ENCODE measurements around the gene SH3PXD2B. TPM values are rescaled to one million over a fixed set of nuclear protein-coding genes. Genes with fewer than 3 reads are reported as not detected.

SH3PXD2B gene
- polyA plus RNA-seq = not detected

DNA sequence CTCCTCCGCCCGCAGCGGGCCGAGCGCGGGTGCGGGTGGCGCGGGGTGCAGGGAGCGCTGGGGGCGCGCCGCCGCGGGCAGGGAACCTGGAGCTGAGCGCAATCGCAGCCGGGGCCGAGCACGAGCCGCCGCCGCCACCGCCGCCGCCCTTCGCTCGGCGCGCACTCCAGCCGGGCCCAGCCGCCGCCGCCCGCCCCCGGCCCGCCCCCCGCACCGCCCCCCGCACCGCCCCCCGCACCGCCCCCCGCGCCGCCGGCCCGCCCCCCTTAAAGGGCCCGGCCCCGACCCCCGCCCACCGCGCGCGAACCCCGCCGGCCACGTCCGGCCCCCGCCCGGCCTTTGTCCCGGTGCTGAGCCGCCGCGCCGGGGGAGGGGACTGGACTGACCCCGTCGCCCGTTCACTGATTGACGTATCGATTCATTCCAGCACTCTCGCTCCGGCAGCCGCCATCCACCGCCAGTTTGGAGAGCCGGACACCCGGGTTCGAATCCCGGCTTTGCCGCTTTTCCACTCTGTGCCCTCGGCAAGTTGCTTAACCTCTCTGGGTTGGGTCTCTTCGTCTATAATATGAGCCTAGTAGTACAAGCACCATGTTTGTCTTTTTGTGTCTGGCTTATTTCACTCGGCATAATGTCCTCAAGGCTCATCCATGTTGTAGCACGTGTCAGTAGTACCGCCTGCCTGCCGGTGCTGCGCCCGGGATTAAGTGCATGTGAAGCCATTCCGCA, at the start of gene SH3PXD2B:
SH3PXD2B (minus strand) TSS at position 168 of the 729 bp plus-strand sequence. CDS start 173 bp downstream, outside the sequence.
- Mint-ChIP-seq H3K4me1 (peaks cover 4 to 6% (median 5%) of the 10 kb centered on the region in 3 donors), H3K4me3 (peak within 1 kb of the TSS; percentile 72 to 93 (median 86)), H3K27me3 (peaks cover 53% of the 10 kb centered on the region), H3K27ac (peak within 1 kb of the TSS in 2 of 3 donors; percentile 0 to 89), H3K9me3 (peaks cover 0 to 1% (median 0%) of the 10 kb centered on the region in 3 donors), H3K36me3 (peaks cover 1% of the 10 kb centered on the region)

DNA sequence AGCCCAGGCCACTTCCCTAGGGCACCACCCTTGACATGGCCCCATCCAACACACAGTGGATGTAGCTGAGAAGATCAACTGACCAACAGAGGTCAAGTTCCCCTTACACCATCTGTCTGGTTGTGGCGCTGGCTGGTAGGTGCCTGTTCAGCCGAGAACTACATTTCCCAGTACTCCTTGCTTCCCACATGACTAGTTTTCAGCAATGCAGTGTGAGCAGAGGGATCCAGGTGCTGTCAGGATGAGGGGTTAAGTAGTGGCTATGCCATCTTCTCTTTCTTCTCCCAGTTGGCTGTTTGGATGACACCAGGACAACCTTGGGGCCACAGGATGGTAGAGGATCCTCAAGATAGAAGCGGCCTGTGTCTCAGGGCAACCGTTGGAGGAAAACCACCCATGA, 48.6 kb upstream of the SH3PXD2B start:
- Mint-ChIP-seq H3K4me3 (no peak overlapping the region), H3K4me1 (peaks cover 0 to 1% (median 0%) of the 10 kb centered on the region in 3 donors), H3K27me3 (peaks cover 13% of the 10 kb centered on the region), H3K36me3 (no peaks in the 10 kb centered on the region), H3K9me3 (peaks cover 0 to 1% (median 0%) of the 10 kb centered on the region in 3 donors), H3K27ac (no peak overlapping the region)

DNA sequence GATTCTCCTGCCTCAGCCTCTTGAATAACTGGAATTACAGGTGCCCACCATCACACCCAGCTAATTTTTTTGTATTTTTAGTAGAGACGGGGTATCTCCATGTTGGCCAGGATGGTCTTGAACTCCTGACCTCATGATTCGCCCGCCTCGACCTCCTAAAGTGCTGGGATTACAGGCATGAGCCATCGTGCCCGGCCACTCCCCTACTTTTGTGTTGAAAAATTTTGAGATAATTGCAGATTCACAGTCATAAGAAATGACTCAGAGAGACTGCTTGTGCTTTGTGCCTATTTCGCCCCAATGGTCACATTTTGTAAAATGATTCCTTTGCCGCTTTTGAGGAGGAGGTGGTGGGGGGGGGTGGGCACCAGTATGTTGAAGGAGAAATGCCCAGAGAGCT, 48.1 kb upstream of the SH3PXD2B start:
- Mint-ChIP-seq H3K4me3 (peak overlapping the region in 1 of 4 donors; percentile 56), H3K9me3 (no peaks in the 10 kb centered on the region), H3K4me1 (peaks cover 0 to 1% (median 0%) of the 10 kb centered on the region in 3 donors), H3K27ac (no peak overlapping the region), H3K27me3 (peaks cover 13% of the 10 kb centered on the region), H3K36me3 (no peaks in the 10 kb centered on the region)

DNA sequence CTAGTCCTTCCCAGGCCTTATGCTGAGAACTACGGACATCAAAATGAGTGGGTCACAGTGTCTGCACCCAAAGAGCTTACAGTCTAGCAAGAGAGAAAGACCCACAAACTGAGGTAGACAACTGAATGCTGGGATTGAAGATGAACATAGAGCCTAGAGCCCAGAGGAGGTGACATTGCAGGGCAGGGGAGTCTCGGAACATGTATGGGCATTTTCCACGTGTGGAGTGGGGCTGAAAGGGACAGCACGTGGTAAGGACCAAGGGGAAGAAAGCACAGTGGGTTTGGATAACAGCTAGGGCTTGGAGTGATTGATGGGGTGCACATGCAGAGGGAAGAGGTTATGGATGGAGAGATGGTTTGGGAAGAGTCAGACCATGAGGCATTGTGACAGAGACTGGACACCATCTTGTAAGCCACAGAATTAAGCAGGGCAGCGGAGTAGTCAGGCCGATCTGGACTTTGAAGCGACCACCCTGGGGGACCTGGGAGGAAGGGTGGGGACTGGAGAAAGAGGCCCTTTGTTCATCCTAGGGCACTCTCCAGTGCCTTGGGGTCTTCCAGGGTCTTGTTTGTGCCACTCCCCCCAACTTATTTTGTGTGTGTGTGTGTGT, 47.5 kb upstream of the SH3PXD2B start:
- H3K9me3 Mint-ChIP-seq = no peaks in the 10 kb centered on the region
- H3K36me3 Mint-ChIP-seq = no peaks in the 10 kb centered on the region

DNA sequence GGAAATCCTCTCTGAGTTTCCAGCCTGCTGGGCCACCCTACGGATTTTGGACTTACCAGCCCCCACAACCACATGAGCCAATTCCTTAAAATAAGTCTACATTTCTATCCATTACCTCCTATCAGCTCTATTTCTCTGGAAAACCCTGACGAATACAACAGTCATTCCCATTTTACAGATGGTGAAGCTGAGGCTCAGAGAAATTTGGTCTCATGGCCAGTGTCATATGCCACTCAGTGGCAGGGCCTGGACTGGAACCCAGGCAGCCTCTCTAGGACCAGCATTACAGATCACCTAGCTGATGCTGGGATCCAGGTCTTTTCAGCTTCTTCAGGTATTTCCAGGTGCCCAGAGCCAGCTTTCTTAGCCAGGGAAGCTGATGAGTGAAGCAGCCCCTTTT, 45.0 kb upstream of the SH3PXD2B start:
- Mint-ChIP-seq H3K27me3 (peaks cover 12% of the 10 kb centered on the region), H3K27ac (no peak overlapping the region), H3K9me3 (peaks cover 0 to 5% (median 3%) of the 10 kb centered on the region in 3 donors)

More for the DNA sequence above, 47.5 kb upstream of the SH3PXD2B start:
- H3K27me3 Mint-ChIP-seq = peaks cover 10% of the 10 kb centered on the region
- no peak overlapping the region for H3K27ac Mint-ChIP-seq
- no peaks in the 10 kb centered on the region for H3K4me1 Mint-ChIP-seq
- no peak overlapping the region for H3K4me3 Mint-ChIP-seq

DNA sequence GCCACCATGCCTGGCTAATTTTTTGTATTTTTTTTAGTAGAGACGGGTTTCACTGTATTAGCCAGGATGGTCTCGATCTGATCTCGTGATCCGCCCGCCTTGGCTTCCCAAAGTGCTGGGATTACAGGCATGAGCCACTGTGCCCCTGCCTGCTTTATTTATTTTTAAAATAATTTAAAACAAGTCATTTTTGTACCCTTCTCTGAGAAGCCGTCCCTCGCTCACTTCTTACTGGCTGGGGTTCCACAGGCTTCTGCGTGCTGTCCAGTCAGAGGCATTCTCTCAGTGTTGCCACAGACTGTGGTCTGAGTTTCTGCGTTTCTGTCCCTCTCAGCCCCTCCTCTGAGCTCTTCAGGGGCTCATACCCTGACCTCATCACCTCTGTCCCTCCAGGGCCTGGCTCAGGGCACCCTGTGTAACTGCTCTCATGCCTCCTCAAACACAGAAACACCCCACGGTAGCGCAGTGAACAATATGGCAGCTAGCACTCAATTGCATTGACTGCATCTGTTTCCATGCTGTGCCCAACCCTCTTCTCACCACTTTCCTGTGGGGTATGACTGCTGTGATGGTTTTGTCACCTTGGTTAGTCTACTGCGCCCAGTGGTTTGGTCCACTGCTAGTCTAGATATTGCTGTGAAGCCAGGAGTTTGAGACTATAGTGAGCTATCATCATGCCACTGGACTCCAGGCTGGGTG, 44.3 kb upstream of the SH3PXD2B start:
- Mint-ChIP-seq H3K4me3 (no peak overlapping the region), H3K27me3 (peaks cover 13% of the 10 kb centered on the region), H3K9me3 (peaks cover 0 to 5% (median 3%) of the 10 kb centered on the region in 3 donors), H3K36me3 (no peaks in the 10 kb centered on the region), H3K27ac (no peak overlapping the region), H3K4me1 (no peaks in the 10 kb centered on the region)

More for the DNA sequence above, 45.0 kb upstream of the SH3PXD2B start:
- no peaks in the 10 kb centered on the region for H3K36me3 Mint-ChIP-seq
- no peaks in the 10 kb centered on the region for H3K4me1 Mint-ChIP-seq
- no peak overlapping the region for H3K4me3 Mint-ChIP-seq

DNA sequence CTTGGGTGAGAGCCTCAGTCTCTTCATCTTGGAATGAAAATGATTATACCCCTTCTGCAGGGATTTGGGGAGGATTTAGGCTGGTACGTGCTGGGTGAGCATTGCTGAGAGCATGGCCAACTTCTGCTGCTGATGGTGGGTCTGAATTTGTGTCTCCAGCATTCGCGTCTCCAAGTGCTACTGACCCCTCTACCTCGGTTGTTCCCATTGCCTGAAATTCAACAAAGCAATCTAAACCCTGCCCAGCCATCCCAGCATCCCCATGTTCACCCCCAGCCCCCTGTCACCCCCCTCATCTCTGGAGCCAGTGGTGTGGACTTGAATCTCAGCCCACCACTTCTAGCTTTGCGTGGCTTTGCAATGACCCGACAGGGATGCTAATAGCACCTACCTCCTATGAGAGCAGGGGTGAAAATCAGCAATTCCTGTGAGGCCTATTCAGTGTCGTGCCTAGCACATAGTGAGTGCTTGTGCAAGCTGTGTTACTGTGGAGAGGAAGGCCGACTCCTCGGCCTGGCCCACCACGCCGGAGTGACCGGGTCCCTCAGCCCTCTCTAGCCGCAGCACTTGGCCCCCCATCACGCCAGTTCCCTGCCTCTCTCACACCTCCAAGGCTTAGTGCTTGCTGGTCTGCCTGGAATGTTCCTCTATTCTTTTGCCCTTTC, 43.4 kb upstream of the SH3PXD2B start:
- H3K27me3 Mint-ChIP-seq = peaks cover 13% of the 10 kb centered on the region

DNA sequence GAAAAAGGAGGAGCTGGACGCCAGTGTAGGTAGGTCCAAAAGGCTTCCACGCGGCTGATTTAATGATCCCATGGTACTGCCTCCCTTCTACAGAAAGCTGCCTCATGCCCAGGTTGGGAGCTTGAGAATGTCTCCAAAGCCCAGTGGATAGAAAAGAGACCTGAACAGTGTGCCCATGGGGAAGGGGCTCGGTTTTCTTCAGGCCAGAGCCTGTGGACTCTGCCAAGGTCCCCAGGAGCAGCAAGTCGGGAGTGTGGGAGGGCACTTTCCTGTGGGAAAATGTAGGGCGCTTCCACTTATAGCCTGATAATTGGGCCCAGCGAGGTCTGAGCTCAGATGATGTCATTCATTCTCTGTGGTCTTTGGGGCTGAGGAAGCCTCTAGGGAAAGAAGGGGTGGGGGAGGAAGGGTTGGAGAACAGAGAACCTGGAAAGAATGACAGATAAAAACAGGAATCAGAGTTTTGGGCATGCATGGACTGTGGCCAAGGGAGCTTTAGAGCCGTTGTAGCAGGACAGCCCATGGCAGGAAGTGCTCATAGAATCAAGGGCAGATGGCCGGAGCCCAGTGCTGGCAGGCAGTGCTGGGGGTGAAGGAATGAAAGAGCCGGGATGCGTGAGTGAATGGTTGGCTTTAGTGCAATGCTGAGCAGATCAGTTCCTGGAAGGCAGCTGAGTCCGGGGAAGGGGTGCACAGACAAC, 42.5 kb upstream of the SH3PXD2B start:
- peaks cover 0 to 5% (median 3%) of the 10 kb centered on the region in 3 donors for H3K9me3 Mint-ChIP-seq
- no peak overlapping the region for H3K4me3 Mint-ChIP-seq
- no peaks in the 10 kb centered on the region for H3K36me3 Mint-ChIP-seq
- H3K27me3 Mint-ChIP-seq = peaks cover 13% of the 10 kb centered on the region
- H3K4me1 Mint-ChIP-seq = no peaks in the 10 kb centered on the region
- H3K27ac Mint-ChIP-seq = no peak overlapping the region

More for the DNA sequence above, 43.4 kb upstream of the SH3PXD2B start:
- no peaks in the 10 kb centered on the region for H3K4me1 Mint-ChIP-seq
- H3K9me3 Mint-ChIP-seq = peaks cover 0 to 5% (median 3%) of the 10 kb centered on the region in 3 donors
- H3K36me3 Mint-ChIP-seq = no peaks in the 10 kb centered on the region
- H3K27ac Mint-ChIP-seq = no peak overlapping the region
- H3K4me3 Mint-ChIP-seq = no peak overlapping the region

DNA sequence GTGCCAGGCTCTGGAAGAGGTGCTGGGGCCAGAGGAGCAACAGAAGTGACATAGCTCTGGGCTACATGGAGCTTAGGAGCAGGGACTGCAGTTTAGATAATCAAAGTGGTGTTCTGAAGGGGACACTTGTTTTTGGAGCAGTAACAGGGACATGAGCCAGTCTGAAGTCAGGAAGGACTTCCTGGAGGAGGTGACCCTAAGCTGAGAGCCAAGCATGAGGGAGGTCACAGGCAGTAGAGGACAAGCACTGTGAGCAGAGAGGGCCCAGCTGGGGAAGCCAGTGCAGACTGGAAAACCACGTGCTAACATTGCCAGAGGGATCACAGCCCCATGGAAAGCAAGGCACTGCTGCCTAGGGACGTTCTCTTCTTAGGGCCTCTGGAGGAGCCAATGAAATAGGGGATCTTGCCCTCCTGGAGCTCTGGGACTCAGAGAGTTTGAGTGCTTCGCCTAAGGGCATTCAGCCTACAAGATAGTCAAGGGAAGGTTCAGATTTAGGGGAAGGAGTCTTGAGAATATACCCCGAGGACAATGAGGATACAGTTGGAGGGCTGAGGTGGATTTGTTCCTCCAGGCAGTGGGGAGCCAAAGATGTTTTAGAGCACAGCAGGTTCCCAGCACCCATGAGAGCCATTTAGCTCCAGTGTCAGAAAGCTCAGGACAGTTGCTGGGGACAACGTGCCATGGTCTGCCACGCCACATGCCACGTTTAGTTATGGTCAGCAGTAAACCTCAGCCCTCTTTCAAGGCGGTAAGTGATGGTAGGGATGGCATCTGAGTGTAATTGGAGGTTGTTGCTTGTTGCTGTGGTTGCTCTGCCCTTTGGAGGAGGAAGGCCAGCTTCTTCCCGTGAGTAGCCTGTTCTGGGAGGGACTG, 40.5 kb upstream of the SH3PXD2B start:
- Mint-ChIP-seq H3K36me3 (no peaks in the 10 kb centered on the region), H3K27me3 (peaks cover 11% of the 10 kb centered on the region), H3K4me1 (no peaks in the 10 kb centered on the region), H3K9me3 (peaks cover 0 to 5% (median 3%) of the 10 kb centered on the region in 3 donors), H3K4me3 (no peak overlapping the region), H3K27ac (peak overlapping the region in 1 of 3 donors; percentile 24)

DNA sequence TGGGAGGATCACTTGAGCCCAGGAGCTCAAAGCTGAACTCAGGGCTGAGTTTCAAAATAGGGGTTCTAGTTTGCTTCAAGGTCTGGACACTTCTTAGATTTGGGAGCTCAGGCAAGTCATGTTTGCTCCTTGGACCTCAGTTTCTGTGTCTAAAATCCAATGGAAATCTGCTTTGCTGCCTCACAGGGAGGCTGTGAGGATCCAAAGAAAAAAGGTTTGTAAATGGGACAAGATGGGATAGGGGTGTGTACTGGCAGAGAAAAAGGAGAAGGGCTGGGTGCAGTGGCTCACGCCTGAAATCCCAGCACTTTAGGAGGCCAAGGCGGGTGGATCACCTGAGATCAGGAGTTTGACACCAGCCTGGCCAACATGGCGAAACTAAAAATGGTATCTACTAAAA, 39.6 kb upstream of the SH3PXD2B start:
- Mint-ChIP-seq H3K36me3 (no peaks in the 10 kb centered on the region), H3K9me3 (peaks cover 0 to 5% (median 3%) of the 10 kb centered on the region in 3 donors), H3K27ac (no peak overlapping the region), H3K27me3 (peaks cover 11% of the 10 kb centered on the region), H3K4me3 (no peak overlapping the region), H3K4me1 (peaks cover 0 to 1% (median 0%) of the 10 kb centered on the region in 3 donors)

DNA sequence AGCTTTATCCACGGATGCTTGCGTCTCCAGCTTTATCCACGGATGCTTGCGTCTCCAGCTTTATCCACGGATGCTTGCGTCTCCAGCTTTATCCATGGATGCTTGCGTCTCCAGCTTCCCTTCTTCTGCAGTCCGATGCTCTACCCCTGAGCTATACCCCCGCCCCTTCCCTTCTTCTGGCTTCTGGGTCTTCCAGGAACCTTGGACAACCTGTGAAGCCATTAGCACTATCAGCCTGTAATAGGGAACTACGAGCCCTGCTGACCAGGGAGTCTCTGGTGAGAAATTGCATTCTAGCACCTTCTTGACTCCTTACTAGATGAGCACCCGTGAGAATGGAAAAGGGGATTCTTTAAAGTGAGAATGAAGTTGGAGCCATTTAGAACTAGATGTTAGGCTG, 39.1 kb upstream of the SH3PXD2B start:
- no peak overlapping the region for H3K27ac Mint-ChIP-seq
- H3K4me1 Mint-ChIP-seq = peaks cover 0 to 1% (median 0%) of the 10 kb centered on the region in 3 donors
- H3K27me3 Mint-ChIP-seq = peaks cover 9% of the 10 kb centered on the region
- peaks cover 0 to 5% (median 3%) of the 10 kb centered on the region in 3 donors for H3K9me3 Mint-ChIP-seq
- no peaks in the 10 kb centered on the region for H3K36me3 Mint-ChIP-seq
- H3K4me3 Mint-ChIP-seq = no peak overlapping the region

DNA sequence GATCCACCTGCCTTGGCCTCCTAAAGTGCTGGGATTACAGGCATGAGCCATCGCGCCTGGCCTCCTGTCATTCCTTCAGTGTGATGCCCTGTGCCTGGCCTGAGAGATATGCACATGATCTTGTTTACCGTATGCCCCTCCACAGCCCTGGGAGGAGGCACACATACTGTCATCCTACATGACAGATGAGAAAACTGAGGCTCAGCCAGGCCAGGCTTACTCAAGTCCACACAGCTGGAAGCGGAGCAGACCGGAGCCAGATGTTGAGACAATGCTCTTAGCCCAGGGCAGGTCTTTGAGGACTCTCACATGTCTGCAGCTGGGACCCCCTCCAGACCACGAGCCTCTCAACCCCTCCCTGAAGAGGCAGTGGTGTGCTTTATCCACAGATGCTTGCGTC, 38.7 kb upstream of the SH3PXD2B start:
- Mint-ChIP-seq H3K27ac (no peak overlapping the region), H3K27me3 (peaks cover 9% of the 10 kb centered on the region), H3K36me3 (no peaks in the 10 kb centered on the region), H3K9me3 (peaks cover 0 to 5% (median 3%) of the 10 kb centered on the region in 3 donors), H3K4me3 (no peak overlapping the region), H3K4me1 (peaks cover 0 to 1% (median 0%) of the 10 kb centered on the region in 3 donors)

DNA sequence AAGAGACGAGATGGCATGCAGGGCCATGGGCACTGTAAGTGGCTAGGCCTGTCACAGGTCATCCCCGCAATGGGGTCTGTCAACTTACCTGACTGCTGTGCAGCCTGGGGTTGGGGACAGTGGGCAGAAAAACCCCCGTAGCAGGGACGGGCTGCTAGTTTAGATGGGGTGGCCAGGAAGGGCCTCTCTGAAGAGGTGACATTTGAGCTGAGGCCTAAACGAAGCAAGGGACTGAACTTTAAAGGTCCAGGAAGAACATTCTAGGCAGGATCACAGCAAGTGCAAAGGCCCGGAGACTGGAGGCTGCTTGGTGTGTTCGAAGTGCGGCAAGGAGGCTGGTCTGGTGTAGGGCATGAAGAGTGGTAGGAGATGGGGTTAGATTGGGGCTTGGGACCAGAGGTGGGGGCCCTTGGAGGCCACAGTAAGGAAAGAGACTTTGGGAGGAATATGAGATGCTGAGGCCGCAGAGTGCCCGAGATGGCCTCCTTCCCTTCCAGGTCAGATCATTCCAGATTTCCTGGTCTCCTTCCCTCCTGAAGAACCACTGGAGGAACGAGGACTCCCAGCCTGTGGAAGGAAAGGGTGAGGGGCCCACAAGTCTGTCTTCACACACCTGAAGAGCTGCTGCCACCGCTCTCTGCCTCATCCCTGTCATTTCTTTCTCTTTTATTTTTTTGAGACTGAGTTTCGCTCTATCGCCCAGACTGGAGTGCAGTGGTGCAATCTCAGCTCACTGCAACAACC, 37.9 kb upstream of the SH3PXD2B start:
- H3K27ac Mint-ChIP-seq = no peak overlapping the region
- H3K27me3 Mint-ChIP-seq = peaks cover 9% of the 10 kb centered on the region
- peaks cover 0 to 5% (median 3%) of the 10 kb centered on the region in 3 donors for H3K9me3 Mint-ChIP-seq
- H3K4me1 Mint-ChIP-seq = peaks cover 0 to 1% (median 0%) of the 10 kb centered on the region in 3 donors
- no peaks in the 10 kb centered on the region for H3K36me3 Mint-ChIP-seq
- H3K4me3 Mint-ChIP-seq = no peak overlapping the region
